Measurements from ENCODE around the gene RGS6.

DNA sequence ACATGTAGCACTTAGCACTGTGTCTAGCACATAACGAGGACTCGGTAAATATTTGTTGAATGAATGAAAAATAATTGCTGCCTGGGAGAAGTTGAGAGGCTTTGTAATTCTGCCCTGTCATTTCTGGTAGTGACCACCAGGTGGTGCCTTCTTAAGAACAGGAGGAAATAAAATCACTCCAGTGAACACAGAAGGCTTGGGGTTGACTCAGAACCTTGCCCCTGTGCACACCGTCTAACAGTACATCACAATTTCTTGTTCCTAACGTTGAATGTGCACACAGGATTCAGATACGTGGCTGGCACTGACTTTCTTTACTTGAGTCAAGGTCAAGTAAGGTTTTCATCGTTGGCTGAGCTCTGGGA is 91.8 kb downstream of the RGS6 start:
- TF ChIP-seq, protein P1, sequence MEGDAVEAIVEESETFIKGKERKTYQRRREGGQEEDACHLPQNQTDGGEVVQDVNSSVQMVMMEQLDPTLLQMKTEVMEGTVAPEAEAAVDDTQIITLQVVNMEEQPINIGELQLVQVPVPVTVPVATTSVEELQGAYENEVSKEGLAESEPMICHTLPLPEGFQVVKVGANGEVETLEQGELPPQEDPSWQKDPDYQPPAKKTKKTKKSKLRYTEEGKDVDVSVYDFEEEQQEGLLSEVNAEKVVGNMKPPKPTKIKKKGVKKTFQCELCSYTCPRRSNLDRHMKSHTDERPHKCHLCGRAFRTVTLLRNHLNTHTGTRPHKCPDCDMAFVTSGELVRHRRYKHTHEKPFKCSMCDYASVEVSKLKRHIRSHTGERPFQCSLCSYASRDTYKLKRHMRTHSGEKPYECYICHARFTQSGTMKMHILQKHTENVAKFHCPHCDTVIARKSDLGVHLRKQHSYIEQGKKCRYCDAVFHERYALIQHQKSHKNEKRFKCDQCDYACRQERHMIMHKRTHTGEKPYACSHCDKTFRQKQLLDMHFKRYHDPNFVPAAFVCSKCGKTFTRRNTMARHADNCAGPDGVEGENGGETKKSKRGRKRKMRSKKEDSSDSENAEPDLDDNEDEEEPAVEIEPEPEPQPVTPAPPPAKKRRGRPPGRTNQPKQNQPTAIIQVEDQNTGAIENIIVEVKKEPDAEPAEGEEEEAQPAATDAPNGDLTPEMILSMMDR (IDR thresholded peaks at IDR 0.05): peak; percentile 17 to 50 (median 40)
- TF ChIP-seq POLR2A (IDR thresholded peaks at IDR 0.05; ENCODE audit: low read depth) (no peak), POLR2AphosphoS5 (IDR thresholded peaks at IDR 0.05) (no peak), EP300 (IDR thresholded peaks at IDR 0.05) (no peak)
